Heart right ventricle (tissue), 16 donors: ENCODE results near the gene LPP. TPM values are rescaled to one million over a fixed set of nuclear protein-coding genes. Genes with fewer than 3 reads are reported as not detected.
"Not testable (repeated sequence)": the region's sequence is repeated elsewhere in the genome, so short reads cannot be mapped to it uniquely, and the experiment has no call there.

Experiments used
- ATAC-seq, 8 donors: fragments of 200-7000 bp; cut with Tn5 transposase; one replicate each; pipeline ENCODE4 v1.9.1; 2020; ENCODE audit warnings: mild to moderate bottlenecking in 8 of 8, moderate library complexity in 8 of 8, moderate number of reproducible peaks in 1 of 8
- DNase-seq, 2 donors: peaks; one replicate each; pipeline ENCODE4 v3.0.0-alpha.2; 2020
- H3K27ac ChIP-seq, 10 donors: fragments of 200-600 bp; sonication (generic) in 2 of 10; one replicate each; pipeline versions ENCODE4 v1.5.0 to v1.8.0; 2020 to 2022; ENCODE audit warnings: mild to moderate bottlenecking in 3 of 10
- H3K27me3 ChIP-seq, 7 donors: fragments of 200-600 bp; one replicate each; pipeline ENCODE4 v1.8.0; 2021 to 2022; ENCODE audit warnings: mild to moderate bottlenecking in 2 of 7
- H3K36me3 ChIP-seq, 9 donors: fragments of 200-600 bp; sonication (generic) in 1 of 9; one replicate each; pipeline versions ENCODE4 v1.5.0 to v1.8.0; 2020 to 2022; ENCODE audit warnings: mild to moderate bottlenecking in 2 of 9
- H3K4me1 ChIP-seq, 9 donors: fragments of 200-600 bp; sonication (generic) in 1 of 9; one replicate each; pipeline versions ENCODE4 v1.5.0 to v1.8.0; 2020 to 2022; ENCODE audit warnings: mild to moderate bottlenecking in 4 of 9
- H3K4me3 ChIP-seq, 10 donors: fragments of 200-600 bp; sonication (generic) in 2 of 10; one replicate each; pipeline versions ENCODE4 v1.5.0 to v1.8.0; 2020 to 2022; ENCODE audit warnings: mild to moderate bottlenecking in 7 of 10, moderate library complexity in 2 of 10
- H3K9me3 ChIP-seq, 11 donors: fragments of 200-600 bp in 10 of 11; sonication (generic) in 2 of 11; one replicate each; pipeline versions ENCODE4 v1.5.0 to v1.8.0; 2013 to 2022; ENCODE audit warnings: mild to moderate bottlenecking in 2 of 11, control low read depth in 1 of 11, moderate library complexity in 1 of 11
- CTCF ChIP-seq, 9 donors: fragments of 200-600 bp; sonication (generic) in 2 of 9; IDR thresholded peaks; one replicate each; pipeline versions ENCODE4 v1.5.0 to v1.8.0; 2021 to 2022; ENCODE audit warnings: antibody characterized with exemption in 9 of 9, mild to moderate bottlenecking in 5 of 9, moderate library complexity in 1 of 9
- WGBS, 2 donors: extraction: QIAGEN DNeasy Blood & Tissue Kit; methylation state at CpG; one replicate each; pipeline ENCODE4 v1.1.7; 2013; ENCODE audit warnings: inconsistent platforms in 1 of 2; 5-methylcytosine and 5-hydroxymethylcytosine counted together
- intact Hi-C, 10 donors: fragments of 100-400 bp; cut with DNase I; formaldehyde crosslinking; loops; one replicate each; pipeline versions ENCODE4 v1.11.1 to v1.14.2; 2022
- polyA plus RNA-seq, 2 donors: library from polyadenylated mRNA; stranded (reverse); fragments of 200-250 nt; gene quantifications; one replicate each; pipeline ENCODE4 v1.2.3, GENCODE V29; 2013
- total RNA-seq, 10 donors: library from RNA; stranded (reverse); fragmentation: NEBNext Ultra II Directional in 3 of 10; extraction: Animal tissue kit (Norgen Biotek cat#: 25700) in 3 of 10; gene quantifications; one replicate each; pipeline versions ENCODE4 v1.2.1 to v1.2.4, GENCODE V29; 2021 to 2023
- donor health status: Arrhythmogenic right ventricular cardiomyopathy.
- donor health status: ischemic (EF 13 %, LVEDD 7.1; RV severe dilation, severe dysfunction).
- donor health status: healthy with polysubstance abuse.
- donor health status: DM: no; HTN: yes; CAD: no.
- donor health status: DM: no; HTN: no; CAD: no.
- donor health status: ischemic (EF 25% LVEDD 6.9; RV normal size, moderate dysfunction).
- donor health status: ischemic (EF 25% LVEDD 5.7; RV mildly dilated, moderate dysfunction).
- donor health status: healthy.
- donor health status: DM: yes; HTN: yes; CAD: no.
- donor health status: Ischemic cardiomyopathy.
- donor health status: ischemic (EF 35%, LVEDD 5.7; RV mildly dilated, moderate dysfunction).
- donor health status: nonischemic (EF 11% LVEDD 7.7; RV severe dilation, severe dysfunction).
- donor health status: DM: yes; HTN: yes; CAD: no.
- donor health status: PGD.
- donor health status: ischemic (EF 29% LVEDD 5.4; RV normal size, mild dysfunction).
- donor health status: nonischemic (EF 23%, LVEDD 6.1; RV moderate dilation, normal function).

The LPP gene
- total and polyA plus RNA-seq, 12 donors, result 8.5 to 188 (median 140) TPM

GRCh38 chr3:188128905-188129304, 25.1 kb upstream of the LPP start:
- WGBS, 2 donors, result 96 to 100% methylated on average over 1 of the region's 1 CpG
- H3K4me3 ChIP-seq, result no peak overlapping the region
- ATAC-seq, result no peak
- TF ChIP-seq CTCF (IDR thresholded peaks at IDR 0.05), result no peak
- intact Hi-C loops, result no loop called here
- peaks cover 0 to 21% (median 4%) of the 10 kb centered on the region in 9 donors for H3K4me1 ChIP-seq
- no peaks in the 10 kb centered on the region for H3K9me3 ChIP-seq
- DNase-seq, result no peak
- H3K36me3 ChIP-seq, result no peaks in the 10 kb centered on the region
- no peak overlapping the region for H3K27ac ChIP-seq
- no peaks in the 10 kb centered on the region for H3K27me3 ChIP-seq

GRCh38 chr3:188131023-188131422, 22.9 kb upstream of the LPP start:
- H3K27me3 ChIP-seq, DNase-seq, intact Hi-C loops, H3K27ac ChIP-seq, H3K36me3 ChIP-seq, ATAC-seq, H3K9me3 ChIP-seq, H3K4me3 ChIP-seq: not testable (repeated sequence)
- WGBS, 2 donors, result 96 to 100% methylated on average over 2 of the region's 2 CpGs
- peaks cover 0 to 13% (median 0%) of the 10 kb centered on the region in 9 donors for H3K4me1 ChIP-seq

DNA sequence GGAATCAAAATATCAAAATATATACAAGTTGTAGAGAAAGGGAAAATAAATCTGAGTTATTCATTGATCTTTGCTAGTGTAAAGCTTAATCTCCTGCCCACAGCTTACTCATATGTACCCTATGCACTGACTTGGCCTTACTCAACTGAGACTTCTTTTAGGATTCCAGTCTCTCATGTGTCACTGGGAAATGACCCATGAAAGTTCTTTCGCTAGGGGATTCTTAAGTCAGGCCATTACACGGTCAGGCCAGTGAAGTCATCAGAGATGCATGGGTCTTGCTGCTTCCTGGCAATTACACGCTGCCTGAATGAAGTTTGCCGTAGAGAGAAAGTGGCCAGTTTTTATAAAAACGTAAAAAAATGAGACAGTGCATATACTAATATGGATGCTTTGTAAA, 20.7 kb upstream of the LPP start:
- 94 to 97% methylated on average over 5 of the region's 5 CpGs for WGBS, 2 donors
- no peaks in the 10 kb centered on the region for H3K27me3 ChIP-seq
- DNase-seq (no peak), ATAC-seq (no peak)
- peaks cover 0 to 10% (median 0%) of the 10 kb centered on the region in 9 donors for H3K4me1 ChIP-seq
- no peak overlapping the region for H3K27ac ChIP-seq
- no peak for TF ChIP-seq CTCF (IDR thresholded peaks at IDR 0.05)
- H3K36me3 ChIP-seq, result no peaks in the 10 kb centered on the region
- no peak overlapping the region for H3K4me3 ChIP-seq
- H3K9me3 ChIP-seq, result no peaks in the 10 kb centered on the region
- intact Hi-C loops, result no loop called here

GRCh38 chr3:188133646-188134045, 20.3 kb upstream of the LPP start:
- 91 to 92% methylated on average over 6 of the region's 6 CpGs for WGBS, 2 donors
- DNase-seq, result no peak
- Histone ChIP-seq H3K27me3 (no peaks in the 10 kb centered on the region), H3K4me1 (peaks cover 0 to 10% (median 0%) of the 10 kb centered on the region in 9 donors), H3K4me3 (no peak overlapping the region), H3K9me3 (no peaks in the 10 kb centered on the region), H3K36me3 (no peaks in the 10 kb centered on the region), H3K27ac (no peak overlapping the region)
- ATAC-seq, result no peak
- intact Hi-C loops, result no loop called here
- TF ChIP-seq CTCF (IDR thresholded peaks at IDR 0.05), result no peak

DNA sequence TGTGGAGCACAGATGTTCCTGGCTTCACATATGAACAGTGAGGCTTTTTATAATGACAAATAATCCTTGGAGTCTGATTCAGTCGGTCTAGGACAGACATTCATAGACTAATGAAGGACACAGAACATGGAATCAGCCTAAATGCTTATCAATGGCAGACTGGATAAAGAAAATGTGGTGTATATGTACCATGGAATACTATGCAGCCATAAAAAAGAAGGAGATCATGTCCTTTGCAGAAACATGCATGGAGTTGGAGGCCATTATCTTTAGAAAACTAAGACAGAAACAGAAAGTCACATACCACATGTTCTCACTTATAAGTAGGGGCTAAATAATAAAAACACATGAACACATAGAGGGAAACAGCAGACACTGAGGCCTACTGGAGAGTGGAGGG, 19.9 kb upstream of the LPP start:
- H3K9me3 ChIP-seq, result no peaks in the 10 kb centered on the region
- H3K4me3 ChIP-seq, result no peak overlapping the region
- WGBS, 2 donors, result 81 to 82% methylated on average over 1 of the region's 1 CpG
- intact Hi-C loops, result no loop called here
- DNase-seq, result no peak
- H3K27me3 ChIP-seq, result no peaks in the 10 kb centered on the region
- H3K36me3 ChIP-seq, result no peaks in the 10 kb centered on the region
- no peak for TF ChIP-seq CTCF (IDR thresholded peaks at IDR 0.05)
- no peak overlapping the region for H3K27ac ChIP-seq
- peaks cover 0 to 10% (median 0%) of the 10 kb centered on the region in 9 donors for H3K4me1 ChIP-seq
- ATAC-seq, result no peak
